ENCODE results near the gene SLC4A11.

The SLC4A11 gene

DNA sequence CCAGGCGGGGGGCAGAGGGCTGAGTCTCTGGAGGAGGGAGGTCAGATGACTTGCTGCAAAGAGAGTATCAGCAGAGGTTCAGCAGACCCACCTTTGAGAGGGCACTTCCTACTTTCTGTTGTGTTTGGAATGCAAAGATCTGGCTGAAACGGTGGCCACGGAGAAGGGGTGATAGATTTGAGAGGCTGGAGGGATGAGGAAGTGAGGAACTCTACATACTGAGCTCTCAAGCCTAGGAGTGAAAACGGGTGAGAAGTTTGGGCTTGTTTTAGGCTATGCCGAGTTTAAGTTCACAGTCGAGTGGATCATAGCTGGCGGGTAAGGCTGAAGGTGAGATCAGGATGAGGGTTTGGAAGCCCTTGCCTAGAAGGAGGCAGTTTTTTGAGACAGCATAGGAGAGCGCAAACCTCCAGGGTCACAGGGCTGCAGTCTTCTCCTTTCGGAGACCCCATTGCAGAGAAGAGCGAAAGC, 30.2 kb downstream of the SLC4A11 start:
- Histone ChIP-seq H3K27me3 (ENCODE audit: control insufficient read depth, insufficient read depth, low read length) (no peaks in the 10 kb centered on the region), H3K4me3 (ENCODE audit: low read length) (peak overlapping the region; percentile 92), H3K9me3 (replicated peaks; ENCODE audit: low read length) (no peaks in the 10 kb centered on the region), H3K9ac (ENCODE audit: low read depth, low read length) (peak overlapping the region; percentile 92), H3K36me3 (ENCODE audit: insufficient read depth, low read length) (peaks cover 8% of the 10 kb centered on the region), H3K4me2 (ENCODE audit: low read length) (peak overlapping the region; percentile 97), H3K4me1 (ENCODE audit: control insufficient read depth, insufficient read depth, low read length) (peaks cover 16% of the 10 kb centered on the region)

DNA sequence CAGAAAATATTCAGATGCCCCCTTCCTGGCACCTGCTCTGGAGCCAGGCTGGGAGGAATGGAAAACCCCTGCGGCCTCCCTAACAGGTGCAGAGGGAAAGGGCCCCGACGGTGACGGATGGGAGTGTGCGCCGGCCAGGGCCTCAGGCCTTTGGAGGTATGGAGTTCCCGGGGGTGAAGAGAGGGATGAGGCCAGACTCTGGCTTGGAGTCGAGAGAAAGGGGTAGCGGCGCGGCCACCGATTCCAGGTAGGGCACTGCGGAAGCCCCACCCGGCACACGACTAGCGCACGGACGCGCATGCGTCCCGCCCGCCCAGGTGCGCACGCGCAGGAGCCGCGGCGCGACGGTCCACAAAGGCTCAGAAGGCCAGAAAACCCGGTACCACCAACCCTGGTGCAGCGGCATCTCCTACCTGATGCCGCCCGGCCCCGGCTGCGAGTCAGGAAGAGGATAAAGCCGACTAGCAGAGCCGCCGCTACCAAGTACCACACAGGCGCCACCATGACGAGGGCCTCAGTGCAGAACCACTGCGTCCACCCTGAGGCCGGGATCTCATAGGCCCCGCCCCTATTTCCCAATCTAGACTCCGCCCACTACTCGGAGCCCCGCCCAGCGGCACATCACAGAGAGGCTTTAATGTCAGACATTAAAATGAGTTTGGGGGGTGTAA, 34.7 kb downstream of the SLC4A11 start, which contains the start of gene DDRGK1:
DDRGK1 (minus strand) TSS at position 559 of the 671 bp plus-strand sequence; CDS start at position 504, 55 bp downstream.
- Histone ChIP-seq H3K4me2 (ENCODE audit: low read length) (peak within 1 kb of the TSS; percentile 90), H3K27me3 (ENCODE audit: control insufficient read depth, insufficient read depth, low read length) (no peaks in the 10 kb centered on the region), H3K4me3 (ENCODE audit: low read length) (peak within 1 kb of the TSS; percentile 90), H3K36me3 (ENCODE audit: insufficient read depth, low read length) (peaks cover 24% of the 10 kb centered on the region), H3K4me1 (ENCODE audit: control insufficient read depth, insufficient read depth, low read length) (peaks cover 20% of the 10 kb centered on the region), H3K9me3 (replicated peaks; ENCODE audit: low read length) (no peaks in the 10 kb centered on the region), H3K9ac (ENCODE audit: low read depth, low read length) (peak within 1 kb of the TSS; percentile 91)

DNA sequence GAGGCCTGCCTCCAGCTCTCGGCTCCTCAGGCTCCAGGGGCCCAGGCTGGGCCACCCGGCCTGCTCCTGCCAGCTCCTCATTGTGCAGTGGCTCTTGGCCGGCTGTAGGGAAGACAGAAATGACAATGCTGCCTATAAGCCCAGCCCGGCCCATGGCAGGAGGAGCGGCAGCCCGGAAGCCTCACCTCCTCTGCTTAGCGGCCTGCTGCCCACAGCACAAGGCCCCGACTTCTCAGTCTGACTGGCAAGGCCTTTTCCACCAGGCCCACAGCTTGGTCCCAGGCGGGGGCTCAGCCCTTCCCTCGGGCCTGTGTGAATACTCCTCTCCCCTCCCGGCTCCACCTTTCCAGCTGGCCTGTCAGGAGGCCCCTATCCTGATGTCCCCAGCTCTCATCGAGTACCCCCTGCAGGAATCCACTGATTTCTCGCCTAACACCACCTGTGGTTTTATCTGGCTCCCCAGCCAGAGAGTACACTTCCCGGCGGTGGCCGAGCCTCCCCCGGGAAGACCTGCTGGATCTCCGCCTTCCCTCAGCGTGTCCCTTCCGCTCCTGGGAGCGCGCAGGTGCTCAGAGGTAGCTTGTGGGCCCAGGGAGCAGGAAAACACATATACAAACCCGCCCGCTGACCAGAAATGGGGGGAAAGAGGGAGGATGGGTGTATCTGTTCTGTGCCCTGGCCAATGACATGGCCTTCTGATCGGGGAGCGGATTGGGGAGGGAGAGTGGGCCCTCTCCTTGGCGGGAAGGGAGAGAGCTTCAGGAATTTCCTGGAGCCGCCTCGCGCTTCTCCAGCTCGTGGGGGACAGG, 35.5 kb downstream of the SLC4A11 start:
- peak overlapping the region; percentile 91 for H3K9ac ChIP-seq (ENCODE audit: low read depth, low read length)
- no peaks in the 10 kb centered on the region for H3K9me3 ChIP-seq (replicated peaks; ENCODE audit: low read length)
- peak overlapping the region; percentile 90 for H3K4me2 ChIP-seq (ENCODE audit: low read length)
- H3K36me3 ChIP-seq (ENCODE audit: insufficient read depth, low read length) = peaks cover 27% of the 10 kb centered on the region
- H3K27me3 ChIP-seq (ENCODE audit: control insufficient read depth, insufficient read depth, low read length) = no peaks in the 10 kb centered on the region
- H3K4me3 ChIP-seq (ENCODE audit: low read length) = peak overlapping the region; percentile 90
- H3K4me1 ChIP-seq (ENCODE audit: control insufficient read depth, insufficient read depth, low read length) = peaks cover 16% of the 10 kb centered on the region

DNA sequence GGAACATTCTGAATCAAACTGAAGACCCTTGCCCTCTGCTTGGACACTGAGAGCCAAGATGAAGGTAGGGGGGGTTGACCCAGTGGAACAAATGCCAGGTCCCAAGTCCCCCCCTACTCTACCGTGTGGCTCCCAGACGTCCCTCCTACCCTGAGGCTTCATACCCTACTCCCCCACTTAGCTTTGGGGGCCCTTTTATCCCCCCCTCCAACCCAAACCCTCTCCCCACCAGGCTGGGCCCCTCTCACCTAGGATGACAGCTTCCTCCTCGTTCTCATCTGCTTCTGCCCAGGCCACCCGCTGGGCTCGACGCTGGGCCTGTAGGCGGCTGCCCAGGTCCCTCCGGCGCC, 36.0 kb downstream of the SLC4A11 start:
- H3K9me3 ChIP-seq (replicated peaks; ENCODE audit: low read length) = no peaks in the 10 kb centered on the region
- no peaks in the 10 kb centered on the region for H3K27me3 ChIP-seq (ENCODE audit: control insufficient read depth, insufficient read depth, low read length)
- H3K4me1 ChIP-seq (ENCODE audit: control insufficient read depth, insufficient read depth, low read length) = peaks cover 10% of the 10 kb centered on the region
- H3K4me2 ChIP-seq (ENCODE audit: low read length) = peak overlapping the region; percentile 90
- peak overlapping the region; percentile 91 for H3K9ac ChIP-seq (ENCODE audit: low read depth, low read length)
- peak overlapping the region; percentile 90 for H3K4me3 ChIP-seq (ENCODE audit: low read length)
- peaks cover 27% of the 10 kb centered on the region for H3K36me3 ChIP-seq (ENCODE audit: insufficient read depth, low read length)

DNA sequence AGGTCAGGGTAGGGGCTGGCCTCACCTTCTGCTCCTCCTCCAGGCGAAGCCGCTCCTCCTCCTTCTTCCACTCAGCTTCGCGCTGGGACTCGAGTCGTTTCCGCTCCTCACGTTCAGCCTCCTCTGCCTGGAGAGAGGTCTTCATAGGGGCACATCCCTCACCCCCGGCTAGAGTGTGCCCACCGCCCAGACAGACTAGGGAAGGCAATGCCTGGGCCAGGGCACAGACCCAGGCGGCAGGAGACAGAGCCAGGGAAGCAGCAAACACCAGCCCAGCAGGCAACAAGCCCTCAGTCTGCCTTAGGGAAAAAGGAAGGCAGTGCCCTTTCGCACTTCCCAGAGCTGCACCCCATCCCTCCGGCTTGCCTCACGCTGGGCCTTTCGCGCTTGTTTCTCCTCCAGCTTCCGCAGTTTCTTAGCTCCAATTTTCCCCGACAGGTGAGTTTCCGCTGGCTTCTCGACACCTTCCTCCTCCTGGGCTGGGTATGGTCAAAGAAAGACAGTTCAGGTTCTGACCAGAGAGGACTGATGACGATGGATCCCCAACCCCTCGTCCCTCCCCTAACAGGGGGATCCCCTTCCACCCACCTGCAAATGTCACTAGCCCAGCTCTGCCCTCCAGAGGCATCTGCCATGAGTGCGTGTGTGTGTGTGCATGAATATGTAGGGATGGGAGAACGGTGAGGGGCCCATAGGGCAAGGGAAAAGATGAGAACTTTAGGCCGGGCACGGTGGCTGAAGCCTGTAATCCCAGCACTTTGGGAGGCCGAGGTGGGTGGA, 38.8 kb downstream of the SLC4A11 start:
- peaks cover 45% of the 10 kb centered on the region for H3K36me3 ChIP-seq (ENCODE audit: insufficient read depth, low read length)

DNA sequence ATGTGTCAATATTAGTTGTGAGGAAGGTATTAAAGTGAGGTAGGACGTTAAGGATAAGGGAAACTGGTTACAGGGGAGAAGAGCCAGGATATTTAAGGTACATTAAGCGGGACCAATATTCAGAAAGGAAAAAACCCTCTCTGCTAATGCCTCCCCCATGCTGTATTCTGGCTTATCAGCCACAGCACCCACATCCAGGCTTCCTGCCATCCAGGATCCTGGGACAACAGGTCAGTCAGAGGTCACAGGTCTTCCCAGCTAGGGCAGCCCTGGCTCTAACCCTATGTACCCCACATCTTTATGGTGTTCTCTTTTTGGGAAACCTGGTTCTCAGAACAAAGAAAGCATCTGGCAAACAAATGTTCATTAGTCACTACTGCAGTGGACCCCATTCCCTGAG, 39.8 kb downstream of the SLC4A11 start:
- H3K4me1 ChIP-seq (ENCODE audit: control insufficient read depth, insufficient read depth, low read length) = peaks cover 10% of the 10 kb centered on the region
- H3K4me3 ChIP-seq (ENCODE audit: low read length) = no peak overlapping the region
- H3K36me3 ChIP-seq (ENCODE audit: insufficient read depth, low read length) = peaks cover 54% of the 10 kb centered on the region
- no peaks in the 10 kb centered on the region for H3K9me3 ChIP-seq (replicated peaks; ENCODE audit: low read length)
- H3K4me2 ChIP-seq (ENCODE audit: low read length) = no peak overlapping the region
- H3K27me3 ChIP-seq (ENCODE audit: control insufficient read depth, insufficient read depth, low read length) = no peaks in the 10 kb centered on the region
- no peak overlapping the region for H3K9ac ChIP-seq (ENCODE audit: low read depth, low read length)

More for the DNA sequence above, 38.8 kb downstream of the SLC4A11 start:
- no peak overlapping the region for H3K4me3 ChIP-seq (ENCODE audit: low read length)
- H3K9me3 ChIP-seq (replicated peaks; ENCODE audit: low read length) = no peaks in the 10 kb centered on the region
- H3K27me3 ChIP-seq (ENCODE audit: control insufficient read depth, insufficient read depth, low read length) = no peaks in the 10 kb centered on the region
- no peak overlapping the region for H3K4me2 ChIP-seq (ENCODE audit: low read length)
- H3K4me1 ChIP-seq (ENCODE audit: control insufficient read depth, insufficient read depth, low read length) = peaks cover 10% of the 10 kb centered on the region
- H3K9ac ChIP-seq (ENCODE audit: low read depth, low read length) = no peak overlapping the region

DNA sequence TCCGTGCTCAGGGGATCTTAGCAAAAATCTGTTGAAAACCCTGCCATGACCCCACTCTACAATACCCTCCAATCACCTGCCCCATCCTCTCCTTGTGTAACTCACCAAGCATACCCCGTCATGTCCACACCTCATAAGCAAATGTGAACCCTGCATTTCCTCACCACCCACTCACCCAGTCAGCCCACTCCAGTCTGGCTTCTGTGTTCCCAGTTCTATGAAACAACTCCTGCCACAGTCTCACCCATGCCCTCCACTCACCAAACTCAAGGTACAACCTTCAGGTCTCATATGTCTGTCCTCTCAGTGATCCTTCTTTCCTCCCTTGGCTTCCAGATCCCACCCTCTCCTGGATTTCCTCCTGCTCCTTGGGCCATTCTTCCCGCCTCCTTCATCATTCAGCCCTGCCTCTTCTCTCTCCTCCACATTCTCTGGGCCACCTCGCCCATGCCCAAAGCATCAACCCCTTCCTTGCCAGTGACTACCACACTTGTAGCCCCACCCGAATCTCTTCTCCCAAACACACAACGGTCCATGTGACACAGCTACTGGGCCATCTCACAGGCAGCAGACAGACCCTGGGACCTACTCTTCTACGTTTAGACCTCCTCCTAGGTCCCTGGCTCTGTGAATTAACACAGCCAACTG, 43.3 kb downstream of the SLC4A11 start:
- Histone ChIP-seq H3K9ac (ENCODE audit: low read depth, low read length) (no peak overlapping the region), H3K4me3 (ENCODE audit: low read length) (no peak overlapping the region)

DNA sequence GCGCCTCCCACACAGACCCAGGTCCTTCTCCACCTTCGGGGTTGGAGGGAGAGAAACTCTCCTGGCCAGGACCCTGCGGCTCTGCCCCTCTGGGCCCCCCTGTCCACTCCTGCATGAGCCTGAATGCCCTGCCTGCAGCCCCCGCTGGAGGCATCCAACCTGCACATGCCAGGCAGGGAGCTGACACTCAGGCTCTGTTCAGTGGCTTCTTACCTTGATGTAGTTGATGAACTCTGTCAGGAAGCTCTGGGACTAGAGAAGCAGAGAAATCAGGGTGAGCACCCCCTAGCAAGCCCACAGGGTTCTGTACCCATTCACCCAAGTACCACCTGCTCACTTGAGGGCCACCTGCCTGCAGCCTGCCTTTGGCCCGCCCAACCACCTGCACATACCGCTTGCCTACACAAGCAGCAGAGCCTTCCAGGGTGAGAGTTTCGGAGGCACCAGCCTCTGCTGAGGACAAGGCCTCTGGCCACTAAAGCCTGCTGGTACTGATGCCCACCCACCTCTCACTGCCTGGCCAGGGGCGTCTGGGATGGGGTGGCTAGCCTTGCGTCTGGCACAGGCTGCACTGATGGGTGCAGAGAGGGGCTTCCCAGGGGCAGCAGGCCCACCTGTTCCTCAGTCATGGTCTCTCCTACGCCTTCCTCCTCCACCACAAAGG, 44.2 kb downstream of the SLC4A11 start:
- no peak overlapping the region for H3K9ac ChIP-seq (ENCODE audit: low read depth, low read length)
- H3K9me3 ChIP-seq (replicated peaks; ENCODE audit: low read length) = no peaks in the 10 kb centered on the region
- no peaks in the 10 kb centered on the region for H3K4me1 ChIP-seq (ENCODE audit: control insufficient read depth, insufficient read depth, low read length)
- H3K4me3 ChIP-seq (ENCODE audit: low read length) = no peak overlapping the region
- no peak overlapping the region for H3K4me2 ChIP-seq (ENCODE audit: low read length)
- H3K27me3 ChIP-seq (ENCODE audit: control insufficient read depth, insufficient read depth, low read length) = no peaks in the 10 kb centered on the region
- peaks cover 67% of the 10 kb centered on the region for H3K36me3 ChIP-seq (ENCODE audit: insufficient read depth, low read length)

More for the DNA sequence above, 43.3 kb downstream of the SLC4A11 start:
- Histone ChIP-seq H3K36me3 (ENCODE audit: insufficient read depth, low read length) (peaks cover 72% of the 10 kb centered on the region), H3K9me3 (replicated peaks; ENCODE audit: low read length) (no peaks in the 10 kb centered on the region), H3K27me3 (ENCODE audit: control insufficient read depth, insufficient read depth, low read length) (no peaks in the 10 kb centered on the region), H3K4me1 (ENCODE audit: control insufficient read depth, insufficient read depth, low read length) (no peaks in the 10 kb centered on the region), H3K4me2 (ENCODE audit: low read length) (no peak overlapping the region)

DNA sequence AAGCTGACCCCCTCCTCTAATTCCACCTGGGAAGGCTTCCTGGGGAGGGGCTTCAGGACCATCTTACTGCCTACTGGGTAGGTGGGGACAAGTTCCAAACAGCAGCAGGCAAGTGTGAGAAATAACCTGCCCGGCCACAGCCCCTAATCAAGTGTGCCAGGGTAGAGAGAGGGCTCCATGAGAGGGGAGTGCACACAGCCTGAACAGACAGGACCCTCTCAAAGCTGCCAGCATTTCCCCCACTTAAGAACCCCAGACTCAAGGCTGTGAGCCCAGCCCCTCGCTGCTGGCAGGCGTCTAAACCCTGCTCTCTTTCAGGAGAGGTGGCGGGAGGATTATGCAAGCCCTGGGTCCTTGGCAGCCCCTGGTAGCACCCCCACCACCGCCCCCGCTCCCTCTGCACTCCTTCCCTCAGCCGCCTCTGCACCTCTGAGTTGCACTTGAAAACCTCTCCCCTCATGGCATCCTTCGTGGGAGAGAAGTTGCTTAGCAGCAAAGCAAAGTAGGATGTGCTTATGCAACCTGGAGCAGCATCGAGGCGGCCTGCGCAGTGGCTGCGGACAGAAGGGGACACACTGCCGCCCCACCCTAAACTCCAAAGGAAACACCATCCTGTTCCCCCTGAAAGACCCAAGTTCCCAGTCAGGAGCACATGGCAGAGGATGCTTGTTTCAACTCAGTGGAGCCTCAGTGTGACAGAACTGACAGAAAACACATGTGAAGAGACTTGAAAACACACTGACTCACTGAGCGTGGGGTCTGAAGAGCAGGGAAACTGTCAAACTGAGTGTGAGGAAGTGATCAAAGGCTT, 45.0 kb downstream of the SLC4A11 start:
- Histone ChIP-seq H3K27me3 (ENCODE audit: control insufficient read depth, insufficient read depth, low read length) (no peaks in the 10 kb centered on the region), H3K4me2 (ENCODE audit: low read length) (no peak overlapping the region), H3K9me3 (replicated peaks; ENCODE audit: low read length) (no peaks in the 10 kb centered on the region), H3K36me3 (ENCODE audit: insufficient read depth, low read length) (peaks cover 66% of the 10 kb centered on the region), H3K4me1 (ENCODE audit: control insufficient read depth, insufficient read depth, low read length) (no peaks in the 10 kb centered on the region), H3K4me3 (ENCODE audit: low read length) (no peak overlapping the region), H3K9ac (ENCODE audit: low read depth, low read length) (no peak overlapping the region)
